HG03460 (cell line): ENCODE measurements around the gene ZNF568.

Experiments
- ATAC-seq: cut with Tn5 transposase; IDR thresholded peaks from one replicate; pipeline ENCODE4 v1.9.1; 2021; ENCODE audit not compliant: unreplicated experiment

Gene ZNF568

GRCh38 chr19:36915992-36916830 is at the start of gene ZNF568, which contains the start of gene ZNF829:
ZNF568 (plus strand) TSS chr19:36916332; CDS start chr19:36922771, 6,439 bp downstream.
ZNF829 (minus strand) TSS chr19:36916291; CDS start chr19:36915167, 1,124 bp downstream.
- ATAC-seq = peak; percentile 87

- ATAC-seq = no peak
Measured at GRCh38 chr19:36876993-36877938, 38.9 kb upstream of the ZNF568 start.

GRCh38 chr19:36891768-36892357 is 24.3 kb upstream of the ZNF568 start:
- ATAC-seq = no peak

GRCh38 chr19:36894849-36895383 is 21.2 kb upstream of the ZNF568 start:
- no peak for ATAC-seq

GRCh38 chr19:36898422-36898821 is 17.7 kb upstream of the ZNF568 start:
- ATAC-seq = no peak

GRCh38 chr19:36916991-36917390 is 859 bp downstream of the ZNF568 start:
- ATAC-seq = no peak

- ATAC-seq = no peak
Measured at GRCh38 chr19:36918090-36918489, 2.0 kb downstream of the ZNF568 start.

GRCh38 chr19:36931684-36932083 is 15.6 kb downstream of the ZNF568 start:
- ATAC-seq = no peak

- ATAC-seq = no peak
Measured at GRCh38 chr19:36939153-36939552, 23.0 kb downstream of the ZNF568 start.

- ATAC-seq = no peak
Measured at GRCh38 chr19:36950335-36951119, 34.4 kb downstream of the ZNF568 start.

- ATAC-seq = no peak
Measured at GRCh38 chr19:36962346-36962745, 46.2 kb downstream of the ZNF568 start.

- ATAC-seq = no peak
Measured at GRCh38 chr19:36963280-36963679, 47.1 kb downstream of the ZNF568 start.

- no peak for ATAC-seq
Measured at GRCh38 chr19:36972571-36972970, 56.4 kb downstream of the ZNF568 start.

GRCh38 chr19:36973021-36973843 is 57.1 kb downstream of the ZNF568 start:
- peak; percentile 85 for ATAC-seq

GRCh38 chr19:36973844-36974195 is 57.7 kb downstream of the ZNF568 start:
- peak; percentile 20 for ATAC-seq

GRCh38 chr19:36986131-36986530 is 70.0 kb downstream of the ZNF568 start:
- ATAC-seq = no peak

GRCh38 chr19:36986601-36987000 is 70.5 kb downstream of the ZNF568 start:
- no peak for ATAC-seq

- ATAC-seq = no peak
Measured at GRCh38 chr19:36987091-36987490, 71.0 kb downstream of the ZNF568 start.

- no peak for ATAC-seq
Measured at GRCh38 chr19:36997152-36997842, 81.2 kb downstream of the ZNF568 start.
